Thyroid gland (tissue), 4 donors: Measurements from ENCODE around the gene VAMP2.

Experiments
- CTCF ChIP-seq, 6 experiments: fragments of 200-600 bp in 3 of 6; fragments of 450-650 bp in 3 of 6; sonication (generic) in 3 of 6; IDR thresholded peaks; one replicate each; pipeline ENCODE4 v1.5.1; 2016 to 2019; ENCODE audit warnings: antibody characterized with exemption in 6 of 6, mild to moderate bottlenecking in 2 of 6, inconsistent platforms in 1 of 6, moderate library complexity in 1 of 6
- POLR2A ChIP-seq, 2 donors: fragments of 450-650 bp; IDR thresholded peaks; one replicate each; pipeline ENCODE4 v1.6.1; 2017; ENCODE audit warnings: antibody characterized with exemption in 2 of 2, mild to moderate bottlenecking in 2 of 2, moderate library complexity in 1 of 2

GRCh38 chr17:8155996-8156245 is 6.8 kb downstream of the VAMP2 start:
- TF ChIP-seq CTCF (IDR thresholded peaks at IDR 0.05) = no peak
- TF ChIP-seq POLR2A (IDR thresholded peaks at IDR 0.05) = no peak
